GM21576 (cell line): ENCODE results near the gene DLL4.
"Not testable (repeated sequence)": the region's sequence is repeated elsewhere in the genome, so short reads cannot be mapped to it uniquely, and the experiment has no call there.

ENCODE experiments used
- ATAC-seq: cut with Tn5 transposase; IDR thresholded peaks from one replicate; pipeline ENCODE4 v1.9.1; 2021; ENCODE audit warnings: mild to moderate bottlenecking, moderate library complexity; ENCODE audit not compliant: unreplicated experiment

Gene DLL4

GRCh38 chr15:40958146-40958545 is 29.0 kb downstream of the DLL4 start:
- no peak for ATAC-seq

DNA sequence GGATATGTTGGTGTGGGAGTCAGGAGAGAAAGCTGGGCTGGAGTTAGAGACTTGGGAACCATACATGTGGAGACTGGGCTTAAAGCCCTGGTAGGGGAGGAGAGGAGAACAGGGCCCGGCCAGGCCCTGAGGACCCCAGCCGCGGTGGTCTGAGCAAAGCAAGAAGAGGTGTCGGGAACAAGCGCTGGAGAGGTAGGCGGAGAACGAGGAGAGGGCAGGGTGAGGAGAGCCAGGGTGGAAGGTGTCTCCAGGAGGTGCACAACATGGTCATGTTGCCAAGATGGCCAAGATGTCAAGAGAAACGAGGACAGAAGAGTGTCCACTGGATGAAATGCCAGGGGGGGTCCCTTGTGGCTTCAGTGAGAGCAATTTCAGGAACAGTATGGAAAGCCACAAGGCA is 29.6 kb downstream of the DLL4 start:
- ATAC-seq, result no peak

DNA sequence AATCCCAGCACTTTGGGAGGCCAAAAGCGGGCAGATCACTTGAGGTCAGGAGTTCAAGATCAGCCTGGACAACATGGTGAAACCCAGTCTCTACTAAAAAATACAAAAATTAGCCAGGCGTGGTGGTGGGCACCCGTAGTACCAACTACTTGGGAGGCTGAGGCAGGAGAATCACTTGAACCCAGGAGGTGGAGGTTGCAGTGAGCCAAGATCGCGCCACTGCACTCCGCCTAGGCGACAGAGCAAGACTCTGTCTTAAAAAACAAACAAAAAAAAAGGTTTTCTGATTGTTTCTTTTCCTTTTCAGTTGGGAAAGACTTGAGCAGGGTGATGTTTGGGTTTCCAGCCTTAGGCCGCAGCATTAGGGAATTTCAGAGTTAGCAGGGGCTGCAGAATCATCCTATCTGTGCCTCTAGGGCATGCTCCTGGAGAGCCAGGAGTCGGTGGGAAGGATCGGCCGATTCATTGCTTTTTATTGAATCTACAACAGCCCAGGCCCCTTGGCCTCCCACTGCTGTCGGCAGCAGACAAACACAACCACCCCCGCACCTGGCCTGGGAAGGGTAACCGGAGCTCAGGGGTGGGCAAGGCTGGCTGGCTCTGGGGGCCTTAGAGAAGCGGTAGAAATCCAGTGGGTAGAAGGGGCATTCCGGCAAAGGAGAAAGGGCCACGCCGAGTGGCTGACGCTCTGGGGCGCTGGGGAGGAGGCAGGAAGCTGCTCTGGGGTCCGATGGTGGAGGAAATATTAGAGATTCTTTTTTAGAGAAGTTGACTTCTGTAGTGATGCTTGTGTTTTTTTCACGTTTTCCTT is 30.4 kb downstream of the DLL4 start:
- no peak for ATAC-seq

DNA sequence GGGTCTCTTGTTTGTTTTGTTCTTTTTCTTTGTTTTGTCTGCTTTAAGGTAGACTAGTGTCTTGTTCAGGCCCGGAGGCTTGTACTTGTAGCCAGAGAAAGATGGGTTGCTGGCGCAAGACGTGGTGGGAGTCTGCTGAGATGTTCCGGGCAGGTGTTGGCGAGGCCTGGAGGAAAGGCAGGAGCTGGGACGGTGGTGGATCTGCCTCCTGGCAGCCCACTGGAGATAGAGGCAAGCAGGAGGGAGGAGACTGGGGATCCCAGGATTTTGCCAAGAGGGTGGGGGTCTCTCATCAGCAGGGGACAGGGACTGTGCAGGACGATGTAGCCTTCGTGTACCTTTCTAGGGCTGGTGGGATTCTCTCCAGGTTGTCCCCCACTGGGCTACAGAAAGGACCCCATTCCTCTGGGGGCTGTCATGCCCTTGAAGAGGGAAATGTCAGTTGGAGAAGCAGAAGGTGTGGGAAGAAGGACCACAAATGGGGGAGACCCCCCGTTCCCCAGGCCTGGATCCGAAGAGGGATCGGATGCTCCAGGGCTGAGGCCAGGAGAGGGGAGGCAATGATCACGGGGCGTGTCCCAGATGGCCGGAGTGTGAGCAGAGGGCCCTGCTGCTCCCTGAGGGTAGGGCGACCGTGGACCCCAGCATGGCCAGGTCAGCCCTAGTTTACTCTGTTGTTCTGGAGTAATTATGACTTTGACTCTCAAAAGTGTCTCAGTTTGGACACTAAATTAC is 31.2 kb downstream of the DLL4 start:
- no peak for ATAC-seq

DNA sequence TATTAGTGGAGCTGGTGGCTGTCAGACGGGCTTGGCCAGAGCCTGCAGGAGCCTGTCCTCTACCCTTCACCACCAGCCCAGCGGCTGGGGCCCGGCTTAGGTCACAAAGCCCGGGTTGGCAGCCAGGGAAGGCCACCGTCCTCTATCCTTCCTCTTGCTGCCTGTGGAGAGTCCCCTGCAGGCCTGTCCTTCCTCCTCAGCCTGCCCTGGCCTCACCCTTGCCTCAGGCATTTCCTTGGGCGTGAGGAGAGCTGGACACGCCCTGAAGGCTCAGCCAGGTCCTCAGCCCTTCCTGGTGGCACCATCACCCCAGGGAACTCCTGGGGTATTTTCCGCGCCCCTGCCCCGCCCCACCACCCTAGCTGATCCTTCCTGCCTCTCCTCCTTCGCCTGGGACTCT is 31.8 kb downstream of the DLL4 start:
- no peak for ATAC-seq

DNA sequence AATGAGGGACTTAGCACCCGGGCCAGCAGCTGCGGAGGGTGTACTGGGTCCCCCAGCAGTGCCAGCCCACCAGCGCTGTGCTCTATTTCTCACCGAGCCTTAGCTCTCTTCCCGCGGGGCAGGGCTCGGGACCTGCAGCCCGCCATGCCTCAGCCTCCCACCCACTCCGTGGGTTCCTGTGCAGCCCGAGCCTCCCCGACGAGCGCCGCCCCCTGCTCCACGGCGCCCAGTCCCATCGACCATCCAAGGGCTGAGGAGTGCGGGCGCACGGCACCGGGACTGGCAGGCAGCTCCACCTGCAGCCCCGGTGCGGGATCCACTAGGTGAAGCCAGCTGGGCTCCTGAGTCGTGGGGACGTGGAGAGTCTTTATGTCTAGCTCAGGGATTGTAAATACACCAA is 32.6 kb downstream of the DLL4 start:
- not testable (repeated sequence) for ATAC-seq

DNA sequence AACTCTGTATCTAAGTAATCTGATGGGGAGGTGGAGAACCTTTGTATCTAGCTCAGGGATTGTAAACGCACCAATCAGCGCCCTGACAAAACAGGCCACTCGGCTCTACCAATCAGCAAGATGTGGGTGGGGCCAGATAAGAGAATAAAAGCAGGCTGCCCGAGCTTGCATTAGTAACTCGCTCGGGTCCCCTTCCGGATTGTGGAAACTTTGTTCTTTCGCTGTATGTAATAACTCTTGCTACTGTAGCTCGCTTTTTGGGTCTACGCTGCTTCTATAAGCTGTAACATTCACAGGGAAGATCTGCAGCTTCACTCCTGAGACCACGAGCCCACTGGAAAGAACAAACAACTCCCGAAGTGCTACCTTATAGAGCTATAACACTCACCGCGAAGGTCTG is 33.2 kb downstream of the DLL4 start:
- not testable (repeated sequence) for ATAC-seq

DNA sequence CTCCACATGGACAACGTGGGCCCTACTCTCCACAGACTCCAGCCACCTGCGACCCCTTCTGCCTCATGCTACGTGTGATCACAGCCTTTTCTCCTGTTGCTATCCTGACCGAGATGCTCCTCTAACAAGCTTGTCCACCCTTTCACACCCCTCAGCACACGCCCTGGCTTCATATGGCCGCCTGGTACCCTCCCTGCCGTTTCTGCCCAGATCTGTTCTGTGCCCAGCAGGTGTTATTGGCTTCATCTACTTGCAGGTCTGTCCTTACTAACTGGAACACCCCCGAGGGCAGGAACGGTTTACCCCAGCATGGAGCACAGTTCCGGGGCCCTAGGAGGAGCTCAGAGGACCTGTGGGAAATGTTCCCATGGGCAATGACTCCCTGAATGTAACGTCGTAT is 34.1 kb downstream of the DLL4 start:
- no peak for ATAC-seq

- no peak for ATAC-seq
Observed at GRCh38 chr15:40964006-40964405, 34.9 kb downstream of the DLL4 start.

DNA sequence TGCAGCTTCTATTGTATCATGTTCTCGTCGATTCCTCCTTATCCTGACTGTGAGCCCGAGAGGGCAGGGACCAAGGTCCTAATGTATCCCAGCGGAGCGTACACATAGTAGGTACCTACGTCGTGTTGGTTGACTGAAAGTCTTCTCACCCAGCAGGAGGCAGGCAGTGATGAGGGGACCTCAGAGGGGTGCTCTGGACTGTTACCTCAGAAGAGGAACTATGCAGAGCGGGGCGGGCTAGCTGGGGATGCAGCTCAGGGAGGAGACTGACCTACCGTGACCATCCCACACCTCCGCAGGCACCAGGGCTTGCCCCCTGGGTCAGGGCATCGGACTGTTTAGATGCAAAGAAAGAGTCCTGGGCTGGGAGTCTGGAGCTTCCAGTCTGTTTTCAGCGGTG is 35.5 kb downstream of the DLL4 start:
- ATAC-seq, result no peak

DNA sequence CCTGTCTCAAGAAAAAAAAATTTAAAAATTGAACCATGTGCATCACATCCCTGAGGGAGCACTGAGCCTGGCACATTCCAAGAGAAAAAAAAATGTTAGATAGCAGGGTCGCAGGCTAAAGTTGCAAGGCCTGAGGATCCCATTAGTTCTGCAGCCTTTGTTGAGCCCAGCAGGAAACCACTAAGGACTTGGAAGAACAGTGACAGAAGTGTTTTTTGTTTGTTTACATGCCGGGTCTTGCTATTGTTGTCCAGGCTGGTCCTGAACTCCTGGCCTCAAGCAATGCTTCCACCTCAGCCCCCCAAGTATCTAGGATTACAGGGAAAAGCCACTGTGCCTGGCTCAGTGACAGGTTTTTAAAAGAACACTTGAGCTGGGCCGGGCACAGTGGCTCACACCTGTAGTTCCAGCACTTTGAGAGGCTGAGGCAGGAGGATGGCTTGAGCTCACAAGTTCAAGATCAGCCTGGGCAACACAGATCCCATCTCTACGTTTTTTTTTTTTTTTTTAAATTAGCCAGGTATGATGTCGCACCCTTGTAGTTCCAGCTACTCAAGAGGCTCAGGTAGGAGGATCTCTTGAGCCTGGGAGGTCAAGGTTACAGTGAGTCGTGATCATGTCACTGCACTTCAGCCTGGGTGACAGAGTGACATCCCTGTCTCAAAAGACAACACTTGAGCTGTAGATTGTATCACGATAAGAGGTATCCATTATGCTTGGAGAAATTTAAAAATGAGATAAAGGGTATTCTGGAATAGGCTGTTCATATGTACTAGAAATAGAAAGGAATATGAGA is 39.3 kb downstream of the DLL4 start:
- no peak for ATAC-seq

GRCh38 chr15:40969363-40969762 is 40.2 kb downstream of the DLL4 start:
- ATAC-seq, result no peak

DNA sequence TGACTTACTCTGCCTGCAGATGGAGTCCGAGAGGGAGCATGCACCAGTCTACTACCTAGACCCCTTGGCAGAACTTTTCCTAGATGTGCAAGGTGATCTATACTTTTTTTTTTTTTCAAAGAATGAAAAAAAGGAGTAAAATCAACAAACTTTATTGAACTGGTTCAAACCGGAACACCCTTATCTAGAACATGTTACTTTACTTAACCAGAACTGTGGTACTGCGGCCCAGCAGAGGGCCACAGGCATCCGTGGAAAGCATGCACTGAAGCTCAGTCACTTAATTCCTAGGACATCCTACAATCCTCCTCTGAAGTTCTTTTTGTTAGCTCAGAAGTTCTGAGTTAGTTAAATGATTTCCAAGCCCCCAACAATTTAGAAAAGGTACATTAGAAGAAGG is 45.7 kb downstream of the DLL4 start:
- ATAC-seq, result no peak

GRCh38 chr15:40976819-40977218 is 47.7 kb downstream of the DLL4 start:
- no peak for ATAC-seq

DNA sequence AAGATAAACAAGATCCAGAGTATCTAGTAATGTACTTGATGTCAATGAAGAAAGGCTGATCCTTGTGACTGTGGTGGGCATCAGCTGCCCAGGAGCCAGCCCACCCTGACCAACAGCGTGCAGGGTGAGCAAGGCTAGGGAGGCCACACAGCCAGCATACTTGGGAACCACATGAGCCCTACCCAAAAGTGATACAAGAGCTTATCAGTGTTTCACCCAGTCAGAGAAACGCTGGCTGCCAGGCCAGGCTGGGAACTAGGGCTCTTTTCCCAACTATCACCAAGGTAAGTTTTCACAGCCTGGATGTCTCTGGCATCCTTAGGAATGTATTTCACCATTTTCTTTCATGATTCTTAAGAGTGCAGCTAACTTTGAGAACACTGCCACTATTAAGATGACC is 49.0 kb downstream of the DLL4 start:
- no peak for ATAC-seq

DNA sequence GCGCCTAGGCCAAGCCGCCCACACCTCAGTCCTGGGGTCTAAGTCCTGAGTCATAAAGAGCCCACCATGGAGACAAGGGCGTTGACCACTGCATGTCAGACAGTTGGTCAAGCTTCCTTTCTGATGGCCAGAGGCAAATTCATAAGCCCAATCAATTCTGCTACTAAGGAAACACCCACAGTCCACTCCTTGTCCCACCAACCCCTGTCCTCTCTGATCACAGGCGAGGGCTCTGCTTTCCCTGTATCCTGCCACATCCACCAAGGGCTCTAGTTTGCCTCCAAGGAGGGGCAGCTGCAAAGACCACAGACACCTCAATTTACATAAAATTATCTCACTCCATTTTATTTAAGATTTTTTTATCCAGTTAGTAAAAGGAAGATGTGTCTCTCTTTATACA is 49.4 kb downstream of the DLL4 start:
- no peak for ATAC-seq

DNA sequence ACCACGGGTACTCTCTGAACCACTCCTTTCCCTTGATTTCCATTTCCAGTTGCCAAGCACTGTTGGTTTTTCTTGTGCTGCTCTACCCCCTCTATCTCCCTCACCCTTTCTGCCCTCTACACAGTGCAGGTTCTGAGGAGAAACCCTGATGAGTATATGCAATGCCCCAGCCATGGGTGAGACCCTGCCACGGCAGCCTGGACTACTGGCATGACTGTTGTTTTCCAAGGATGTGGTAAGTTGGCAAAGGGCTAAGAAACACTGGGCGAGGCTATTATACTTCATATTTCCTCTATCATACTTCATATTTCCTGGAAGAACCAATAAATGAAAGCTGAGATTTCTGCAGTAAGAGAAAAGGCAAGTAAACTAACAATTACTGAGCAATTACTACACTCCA is 52.0 kb downstream of the DLL4 start:
- ATAC-seq, result no peak

GRCh38 chr15:40982855-40983254 is 53.7 kb downstream of the DLL4 start:
- ATAC-seq, result no peak

DNA sequence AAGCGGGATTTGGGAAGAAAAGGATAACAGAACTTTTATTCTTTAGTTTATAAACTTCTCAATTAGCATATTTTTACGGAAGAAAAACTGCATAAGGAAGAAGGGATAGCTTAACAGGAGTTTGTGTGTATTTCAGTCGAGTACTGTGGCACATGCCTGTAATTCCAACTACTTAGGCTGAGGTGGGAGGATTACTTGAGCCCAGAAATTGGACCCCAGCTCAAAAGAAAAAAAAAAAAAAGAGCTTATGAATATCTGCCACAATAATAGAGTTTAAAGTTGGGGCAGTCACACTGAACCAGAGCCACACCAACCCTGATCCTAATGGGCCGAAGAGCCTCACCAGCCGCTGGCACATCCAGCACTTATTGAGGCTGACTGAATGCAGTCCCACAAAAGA is 55.3 kb downstream of the DLL4 start:
- no peak for ATAC-seq

GRCh38 chr15:40984964-40985363 is 55.8 kb downstream of the DLL4 start:
- ATAC-seq, result no peak

- ATAC-seq, result no peak
Observed at GRCh38 chr15:40985541-40986330, 56.6 kb downstream of the DLL4 start.
